Progenitor cell of endocrine pancreas (in vitro differentiated cells): Measurements from ENCODE around the gene TMEM184B. TPM values are rescaled to one million over a fixed set of nuclear protein-coding genes. Genes with fewer than 3 reads are reported as not detected.
"Not testable (repeated sequence)": the region's sequence is repeated elsewhere in the genome, so short reads cannot be mapped to it uniquely, and the experiment has no call there.

Experiments used
- DNase-seq: peaks from one replicate; pipeline ENCODE4 v3.0.0; 2021; ENCODE audit warnings: low spot score; ENCODE audit not compliant: unreplicated experiment
- H3K27ac Mint-ChIP-seq: 2 replicates; pipeline ENCODE4 v1.8.0; 2021; ENCODE audit warnings: mild to moderate bottlenecking, moderate library complexity, mixed read lengths
- H3K27me3 Mint-ChIP-seq: 2 replicates; pipeline ENCODE4 v1.8.0; 2021; ENCODE audit warnings: mixed read lengths
- H3K36me3 Mint-ChIP-seq: 2 replicates; pipeline ENCODE4 v1.8.0; 2022; ENCODE audit warnings: mixed read lengths; ENCODE audit not compliant: insufficient read depth
- H3K4me1 Mint-ChIP-seq: 2 replicates; pipeline ENCODE4 v1.8.0; 2021; ENCODE audit warnings: low read depth, mixed read lengths
- H3K4me3 Mint-ChIP-seq: 2 replicates; pipeline ENCODE4 v1.8.0; 2021; ENCODE audit warnings: low read depth, mild to moderate bottlenecking, moderate library complexity, mixed read lengths
- H3K9me3 Mint-ChIP-seq: 2 replicates; pipeline ENCODE4 v1.8.0; 2021; ENCODE audit warnings: low read depth, mixed read lengths
- CTCF ChIP-seq: fragments of 200-600 bp; sonication (generic); IDR thresholded peaks from one replicate; pipeline ENCODE4 v1.5.0; 2021; ENCODE audit warnings: antibody characterized with exemption, mild to moderate bottlenecking; ENCODE audit not compliant: unreplicated experiment
- total RNA-seq: library from RNA; stranded (reverse); gene quantifications from 2 replicates; pipeline ENCODE4 v1.2.1, GENCODE V29; 2021

TMEM184B gene
- total RNA-seq, 1 donor from 2014 or later: 71.7 TPM

- TF ChIP-seq CTCF: no peak
- H3K4me3 Mint-ChIP-seq: no peak overlapping the region
- no peaks in the 10 kb centered on the region for H3K36me3 Mint-ChIP-seq
- no peak for DNase-seq
- H3K27ac Mint-ChIP-seq: no peak overlapping the region
- H3K4me1 Mint-ChIP-seq: peaks cover 35% of the 10 kb centered on the region
- H3K9me3 Mint-ChIP-seq: no peaks in the 10 kb centered on the region
- H3K27me3 Mint-ChIP-seq: no peaks in the 10 kb centered on the region
These were observed 88.0 kb downstream of the TMEM184B start for GRCh38 chr22:38184788-38185187.

GRCh38 chr22:38181453-38182200 lies 91.2 kb downstream of the TMEM184B start, which contains the start of gene PLA2G6:
PLA2G6 (minus strand) TSS chr22:38181830; CDS start chr22:38169426, 12,404 bp downstream.
- Mint-ChIP-seq H3K4me1 (peaks cover 37% of the 10 kb centered on the region), H3K4me3 (peak within 1 kb of the TSS; percentile 96), H3K9me3 (no peaks in the 10 kb centered on the region), H3K27ac (peak within 1 kb of the TSS; percentile 98), H3K36me3 (no peaks in the 10 kb centered on the region), H3K27me3 (no peaks in the 10 kb centered on the region)
- peak; percentile 99 for DNase-seq
- no peak for TF ChIP-seq CTCF

GRCh38 chr22:38180841-38181452 lies 91.9 kb downstream of the TMEM184B start:
- no peak for TF ChIP-seq CTCF
- Mint-ChIP-seq H3K9me3 (no peaks in the 10 kb centered on the region), H3K4me3 (peak overlapping the region; percentile 96), H3K27me3 (no peaks in the 10 kb centered on the region), H3K27ac (peak overlapping the region; percentile 98), H3K4me1 (peaks cover 33% of the 10 kb centered on the region), H3K36me3 (no peaks in the 10 kb centered on the region)
- no peak for DNase-seq

GRCh38 chr22:38178605-38178937 lies 94.2 kb downstream of the TMEM184B start:
- not testable (repeated sequence) for H3K27me3 Mint-ChIP-seq, H3K4me3 Mint-ChIP-seq, DNase-seq, H3K36me3 Mint-ChIP-seq, H3K9me3 Mint-ChIP-seq, H3K27ac Mint-ChIP-seq
- H3K4me1 Mint-ChIP-seq: peaks cover 33% of the 10 kb centered on the region

GRCh38 chr22:38177926-38178604 lies 94.7 kb downstream of the TMEM184B start:
- no peaks in the 10 kb centered on the region for H3K9me3 Mint-ChIP-seq
- no peak for TF ChIP-seq CTCF
- H3K27ac Mint-ChIP-seq: peak overlapping the region; percentile 91
- no peaks in the 10 kb centered on the region for H3K36me3 Mint-ChIP-seq
- no peak for DNase-seq
- H3K27me3 Mint-ChIP-seq: no peaks in the 10 kb centered on the region
- H3K4me3 Mint-ChIP-seq: no peak overlapping the region
- peaks cover 34% of the 10 kb centered on the region for H3K4me1 Mint-ChIP-seq

GRCh38 chr22:38177571-38177925 lies 95.3 kb downstream of the TMEM184B start:
- not testable (repeated sequence) for DNase-seq, H3K36me3 Mint-ChIP-seq, H3K9me3 Mint-ChIP-seq, H3K4me3 Mint-ChIP-seq, H3K27me3 Mint-ChIP-seq
- Mint-ChIP-seq H3K27ac (peak overlapping the region; percentile 91), H3K4me1 (peaks cover 35% of the 10 kb centered on the region)
